Endothelial cell of umbilical vein (primary cell): Measurements from ENCODE around the gene CP.

Experiments used
- JUN ChIP-seq: IDR thresholded peaks from 2 replicates; pipeline ENCODE4 v1.6.1; 2011; ENCODE audit warnings: borderline replicate concordance, low read depth; ENCODE audit not compliant: insufficient read length, insufficient read depth
- POLR2A ChIP-seq: IDR thresholded peaks from 2 replicates; pipeline ENCODE4 v1.6.1; 2012; ENCODE audit warnings: low read depth, mild to moderate bottlenecking, control low read depth, low read length
- POLR2AphosphoS5 ChIP-seq: IDR thresholded peaks from 2 replicates; pipeline ENCODE4 v1.6.1; 2012; ENCODE audit warnings: low read depth, mild to moderate bottlenecking, control low read depth, low read length, moderate library complexity; ENCODE audit not compliant: insufficient read depth
- TF ChIP-seq, protein P1 (sequence below): IDR thresholded peaks from 2 replicates; pipeline ENCODE4 v1.6.1; 2011; ENCODE audit not compliant: insufficient read depth, insufficient read length
- TF ChIP-seq, protein P2 (sequence below), 2 donors: IDR thresholded peaks; 1 replicate in 1 of 2; 2 replicates in 1 of 2; pipeline ENCODE4 v1.5.1; 2011; ENCODE audit warnings: low read length in 2 of 2, mild to moderate bottlenecking in 2 of 2, moderate library complexity in 2 of 2, control low read depth in 1 of 2, inconsistent platforms in 1 of 2, low read depth in 1 of 2; ENCODE audit not compliant: insufficient read depth in 1 of 2; ENCODE audit errors: extremely low read depth in 1 of 2

DNA sequence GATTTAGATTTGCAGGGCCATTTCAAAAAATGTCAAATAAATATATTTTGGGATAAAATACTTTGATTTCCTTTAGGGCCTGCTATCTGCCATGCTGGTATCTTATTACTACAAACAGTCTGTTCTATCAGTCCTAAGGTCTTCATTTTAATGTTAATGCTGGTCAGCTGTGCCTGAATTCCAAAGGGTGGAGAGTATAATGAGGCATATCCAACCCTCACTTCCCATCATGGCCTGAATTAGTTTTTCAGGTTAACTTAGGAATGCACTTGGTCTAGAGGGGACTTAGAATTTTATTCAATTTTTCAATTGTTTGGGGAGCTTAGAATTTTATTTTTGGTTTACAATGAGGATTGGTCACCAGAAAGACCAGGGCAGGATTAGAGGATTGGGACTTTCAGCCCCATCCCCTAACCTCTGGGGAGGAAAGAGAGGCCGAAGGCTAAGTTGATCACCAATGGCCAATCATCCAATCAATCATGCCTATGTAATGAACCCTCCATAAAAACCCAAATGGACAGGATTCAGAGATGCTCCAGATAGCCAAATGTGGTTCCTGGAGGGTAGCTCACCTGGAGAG lies 17.8 kb upstream of the CP start:
- TF ChIP-seq JUN (no peak), POLR2AphosphoS5 (no peak), POLR2A (no peak)
- TF ChIP-seq, protein P1, sequence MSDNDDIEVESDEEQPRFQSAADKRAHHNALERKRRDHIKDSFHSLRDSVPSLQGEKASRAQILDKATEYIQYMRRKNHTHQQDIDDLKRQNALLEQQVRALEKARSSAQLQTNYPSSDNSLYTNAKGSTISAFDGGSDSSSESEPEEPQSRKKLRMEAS: no peak
- TF ChIP-seq, protein P2, sequence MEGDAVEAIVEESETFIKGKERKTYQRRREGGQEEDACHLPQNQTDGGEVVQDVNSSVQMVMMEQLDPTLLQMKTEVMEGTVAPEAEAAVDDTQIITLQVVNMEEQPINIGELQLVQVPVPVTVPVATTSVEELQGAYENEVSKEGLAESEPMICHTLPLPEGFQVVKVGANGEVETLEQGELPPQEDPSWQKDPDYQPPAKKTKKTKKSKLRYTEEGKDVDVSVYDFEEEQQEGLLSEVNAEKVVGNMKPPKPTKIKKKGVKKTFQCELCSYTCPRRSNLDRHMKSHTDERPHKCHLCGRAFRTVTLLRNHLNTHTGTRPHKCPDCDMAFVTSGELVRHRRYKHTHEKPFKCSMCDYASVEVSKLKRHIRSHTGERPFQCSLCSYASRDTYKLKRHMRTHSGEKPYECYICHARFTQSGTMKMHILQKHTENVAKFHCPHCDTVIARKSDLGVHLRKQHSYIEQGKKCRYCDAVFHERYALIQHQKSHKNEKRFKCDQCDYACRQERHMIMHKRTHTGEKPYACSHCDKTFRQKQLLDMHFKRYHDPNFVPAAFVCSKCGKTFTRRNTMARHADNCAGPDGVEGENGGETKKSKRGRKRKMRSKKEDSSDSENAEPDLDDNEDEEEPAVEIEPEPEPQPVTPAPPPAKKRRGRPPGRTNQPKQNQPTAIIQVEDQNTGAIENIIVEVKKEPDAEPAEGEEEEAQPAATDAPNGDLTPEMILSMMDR (IDR thresholded peaks at IDR 0.05; ENCODE audit: extremely low read depth in 1 of 2, insufficient read depth in 1 of 2, low read depth in 1 of 2, low read length in 2 of 2): no peak
